ENCODE data around the gene OBSCN. TPM values are rescaled to one million over a fixed set of nuclear protein-coding genes. Genes with fewer than 3 reads are reported as not detected.

The OBSCN gene
- total RNA-seq, 1 donor from 2014 or later: 25.7 TPM

DNA sequence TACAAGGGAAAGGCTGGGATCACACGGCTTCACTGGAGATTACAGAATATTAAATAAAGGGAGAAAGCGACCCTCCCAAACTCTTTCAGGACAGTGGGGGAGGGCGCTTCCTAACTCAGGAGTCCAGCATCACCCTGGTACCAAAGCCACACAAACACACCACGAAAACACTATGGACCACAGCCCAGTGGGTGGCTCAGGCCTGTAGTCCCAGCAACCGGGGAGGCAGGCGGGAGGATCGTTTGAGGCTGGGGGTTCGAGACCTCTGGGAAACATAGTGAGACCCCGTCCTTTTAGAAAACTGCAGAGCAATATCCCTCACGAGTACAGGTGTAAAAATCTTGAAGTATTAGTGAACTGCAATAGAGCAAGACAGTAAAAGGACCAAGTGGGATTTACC, 182.8 kb downstream of the OBSCN start:
- Mint-ChIP-seq H3K9me3 (ENCODE audit: unreplicated experiment) (peaks cover 2% of the 10 kb centered on the region), H3K36me3 (ENCODE audit: unreplicated experiment) (peaks cover 5% of the 10 kb centered on the region), H3K27ac (ENCODE audit: unreplicated experiment) (no peak overlapping the region), H3K4me1 (ENCODE audit: low read depth, unreplicated experiment) (no peaks in the 10 kb centered on the region), H3K4me3 (ENCODE audit: unreplicated experiment) (no peak overlapping the region), H3K27me3 (ENCODE audit: unreplicated experiment) (peaks cover 4% of the 10 kb centered on the region)
- TF ChIP-seq, protein P1, sequence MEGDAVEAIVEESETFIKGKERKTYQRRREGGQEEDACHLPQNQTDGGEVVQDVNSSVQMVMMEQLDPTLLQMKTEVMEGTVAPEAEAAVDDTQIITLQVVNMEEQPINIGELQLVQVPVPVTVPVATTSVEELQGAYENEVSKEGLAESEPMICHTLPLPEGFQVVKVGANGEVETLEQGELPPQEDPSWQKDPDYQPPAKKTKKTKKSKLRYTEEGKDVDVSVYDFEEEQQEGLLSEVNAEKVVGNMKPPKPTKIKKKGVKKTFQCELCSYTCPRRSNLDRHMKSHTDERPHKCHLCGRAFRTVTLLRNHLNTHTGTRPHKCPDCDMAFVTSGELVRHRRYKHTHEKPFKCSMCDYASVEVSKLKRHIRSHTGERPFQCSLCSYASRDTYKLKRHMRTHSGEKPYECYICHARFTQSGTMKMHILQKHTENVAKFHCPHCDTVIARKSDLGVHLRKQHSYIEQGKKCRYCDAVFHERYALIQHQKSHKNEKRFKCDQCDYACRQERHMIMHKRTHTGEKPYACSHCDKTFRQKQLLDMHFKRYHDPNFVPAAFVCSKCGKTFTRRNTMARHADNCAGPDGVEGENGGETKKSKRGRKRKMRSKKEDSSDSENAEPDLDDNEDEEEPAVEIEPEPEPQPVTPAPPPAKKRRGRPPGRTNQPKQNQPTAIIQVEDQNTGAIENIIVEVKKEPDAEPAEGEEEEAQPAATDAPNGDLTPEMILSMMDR (IDR thresholded peaks at IDR 0.05; ENCODE audit: partially characterized antibody, unreplicated experiment): no peak
- no peak for DNase-seq

DNA sequence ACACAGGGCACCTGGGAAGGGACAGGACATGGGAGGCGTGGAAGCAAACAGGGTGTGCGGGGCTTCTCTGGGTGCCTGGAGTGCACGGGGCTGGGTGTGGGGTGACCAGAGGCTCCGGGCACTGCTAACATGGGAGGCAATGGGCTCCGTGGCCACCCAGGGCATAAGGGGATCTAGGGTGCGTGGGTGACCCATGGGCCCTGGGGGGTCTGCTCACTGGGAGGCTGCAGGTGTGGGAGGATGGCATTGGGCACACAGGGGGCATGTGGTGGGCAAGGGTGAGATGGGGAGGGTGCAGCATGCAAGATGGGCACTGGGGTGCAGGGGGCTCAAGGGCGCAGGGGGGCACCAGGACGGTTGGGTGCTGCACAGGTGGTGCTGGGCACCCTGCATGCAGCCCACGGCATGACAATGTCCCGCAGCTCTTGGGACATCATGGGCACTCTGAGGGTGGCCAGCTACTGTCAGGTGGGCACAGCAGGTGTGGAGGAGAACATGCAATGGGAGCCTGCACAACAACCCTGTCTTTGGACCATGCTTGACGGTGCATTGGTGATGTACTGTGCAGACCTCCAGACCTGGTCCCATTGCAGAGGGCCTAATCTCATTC, 183.7 kb downstream of the OBSCN start:
- TF ChIP-seq, protein P1 (IDR thresholded peaks at IDR 0.05; ENCODE audit: partially characterized antibody, unreplicated experiment): no peak
- no peak overlapping the region for H3K4me3 Mint-ChIP-seq (ENCODE audit: unreplicated experiment)
- H3K27me3 Mint-ChIP-seq (ENCODE audit: unreplicated experiment): peaks cover 4% of the 10 kb centered on the region
- no peak for DNase-seq
- H3K9me3 Mint-ChIP-seq (ENCODE audit: unreplicated experiment): peaks cover 3% of the 10 kb centered on the region
- no peaks in the 10 kb centered on the region for H3K4me1 Mint-ChIP-seq (ENCODE audit: low read depth, unreplicated experiment)
- peaks cover 5% of the 10 kb centered on the region for H3K36me3 Mint-ChIP-seq (ENCODE audit: unreplicated experiment)
- no peak overlapping the region for H3K27ac Mint-ChIP-seq (ENCODE audit: unreplicated experiment)

DNA sequence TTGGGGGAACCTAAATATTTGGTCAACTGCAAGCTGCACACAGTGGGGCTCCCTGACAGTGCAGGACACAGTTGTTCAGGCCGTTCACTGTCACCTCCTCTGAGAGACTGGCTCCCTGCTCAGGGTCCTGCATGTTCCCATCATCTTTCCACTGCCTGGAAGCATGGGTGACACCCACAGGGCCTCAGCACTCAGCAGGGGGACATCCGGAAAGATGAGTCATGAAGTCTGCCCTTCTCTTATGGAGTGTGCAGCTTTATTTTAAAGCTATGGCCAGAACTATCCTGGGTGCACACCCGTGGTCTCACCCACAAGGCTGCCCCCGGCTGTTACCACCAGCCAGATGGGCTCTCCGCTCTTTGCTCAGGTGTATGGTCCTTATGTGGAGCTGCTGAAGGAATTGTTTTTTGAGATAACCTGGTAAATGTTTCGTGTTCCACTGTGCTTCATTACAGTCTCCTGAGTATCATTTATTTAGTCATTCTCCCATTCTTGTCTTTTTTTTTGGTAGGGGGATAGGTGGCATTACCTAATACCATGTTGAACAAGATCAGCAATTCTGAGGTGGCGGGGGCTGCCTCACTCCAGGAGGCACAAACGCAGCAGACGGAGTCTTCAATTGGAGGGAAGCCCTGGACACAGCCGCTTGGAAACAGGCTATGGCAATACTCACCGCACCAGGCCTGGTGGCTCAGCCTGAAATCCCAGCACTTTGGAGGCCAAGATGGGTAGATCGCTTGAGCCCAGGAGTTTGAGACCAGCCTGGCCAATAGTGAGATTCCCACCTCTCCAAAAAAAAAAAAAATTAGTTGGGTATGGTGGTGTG, 184.5 kb downstream of the OBSCN start:
- no peak for DNase-seq
- Mint-ChIP-seq H3K27ac (ENCODE audit: unreplicated experiment) (no peak overlapping the region), H3K4me3 (ENCODE audit: unreplicated experiment) (no peak overlapping the region), H3K4me1 (ENCODE audit: low read depth, unreplicated experiment) (no peaks in the 10 kb centered on the region), H3K36me3 (ENCODE audit: unreplicated experiment) (peaks cover 5% of the 10 kb centered on the region), H3K9me3 (ENCODE audit: unreplicated experiment) (peaks cover 3% of the 10 kb centered on the region), H3K27me3 (ENCODE audit: unreplicated experiment) (peaks cover 4% of the 10 kb centered on the region)
- TF ChIP-seq, protein P1 (IDR thresholded peaks at IDR 0.05; ENCODE audit: partially characterized antibody, unreplicated experiment): no peak

DNA sequence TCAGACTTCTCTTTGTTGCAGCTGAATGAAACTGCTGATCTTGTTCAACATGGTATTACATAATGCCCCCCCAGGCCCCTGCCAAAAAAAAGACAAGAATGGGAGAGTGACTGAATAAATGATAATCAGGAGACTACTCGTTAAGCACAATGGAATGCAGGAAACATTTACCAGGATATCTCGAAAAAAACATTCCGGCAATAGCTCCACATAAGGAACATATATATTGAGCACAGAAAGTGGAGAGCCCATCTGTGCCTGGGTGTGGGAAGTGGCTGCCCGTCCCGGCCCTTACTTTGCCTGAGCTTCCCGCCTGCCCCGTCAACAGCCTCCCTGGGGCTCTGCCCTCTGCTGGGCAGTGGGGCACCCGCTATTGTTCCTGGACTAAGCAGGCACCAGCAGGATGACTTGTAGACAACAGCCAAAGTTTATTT, 185.4 kb downstream of the OBSCN start:
- Mint-ChIP-seq H3K4me1 (ENCODE audit: low read depth, unreplicated experiment) (no peaks in the 10 kb centered on the region), H3K27ac (ENCODE audit: unreplicated experiment) (no peak overlapping the region), H3K36me3 (ENCODE audit: unreplicated experiment) (peaks cover 5% of the 10 kb centered on the region), H3K4me3 (ENCODE audit: unreplicated experiment) (no peak overlapping the region), H3K9me3 (ENCODE audit: unreplicated experiment) (peaks cover 3% of the 10 kb centered on the region), H3K27me3 (ENCODE audit: unreplicated experiment) (peaks cover 4% of the 10 kb centered on the region)
- TF ChIP-seq, protein P1 (IDR thresholded peaks at IDR 0.05; ENCODE audit: partially characterized antibody, unreplicated experiment): no peak
- DNase-seq: no peak

All from glutamatergic neuron (in vitro differentiated cells).